Esophagus squamous epithelium (tissue), 4 donors: ENCODE data around the gene FZD10.

Source experiments
- POLR2A ChIP-seq, 4 donors: fragments of 450-650 bp; IDR thresholded peaks; one replicate each; pipeline ENCODE4 v1.6.1; 2017; ENCODE audit warnings: antibody characterized with exemption in 4 of 4, mild to moderate bottlenecking in 4 of 4, moderate library complexity in 3 of 4
- TF ChIP-seq, protein P1 (sequence below), 6 experiments: fragments of 450-650 bp in 4 of 6; fragments of 200-600 bp in 2 of 6; sonication (generic) in 2 of 6; IDR thresholded peaks; one replicate each; pipeline ENCODE4 v1.5.1; 2016 to 2019; ENCODE audit warnings: antibody characterized with exemption in 6 of 6, mild to moderate bottlenecking in 4 of 6, moderate library complexity in 4 of 6

DNA sequence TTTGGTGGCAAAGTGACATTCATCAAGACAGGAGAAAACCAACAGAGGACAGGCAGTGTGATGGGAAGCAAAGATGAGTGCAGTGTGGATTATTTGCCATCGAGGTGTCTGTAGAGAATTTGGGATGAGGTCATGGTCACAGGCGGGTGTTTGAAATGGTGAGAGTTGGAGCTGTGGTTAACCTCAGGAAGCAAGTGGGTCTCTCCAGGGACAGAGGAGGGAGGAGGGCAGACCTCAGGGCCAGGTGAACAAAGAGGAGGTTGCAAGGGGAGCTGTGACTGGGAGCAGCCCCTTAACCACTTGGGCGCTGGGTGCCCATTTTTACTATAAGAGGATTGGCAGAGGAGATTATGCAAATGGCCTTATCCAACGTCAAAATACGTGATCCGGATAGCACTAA, 7.0 kb downstream of the FZD10 start:
- TF ChIP-seq, protein P1, sequence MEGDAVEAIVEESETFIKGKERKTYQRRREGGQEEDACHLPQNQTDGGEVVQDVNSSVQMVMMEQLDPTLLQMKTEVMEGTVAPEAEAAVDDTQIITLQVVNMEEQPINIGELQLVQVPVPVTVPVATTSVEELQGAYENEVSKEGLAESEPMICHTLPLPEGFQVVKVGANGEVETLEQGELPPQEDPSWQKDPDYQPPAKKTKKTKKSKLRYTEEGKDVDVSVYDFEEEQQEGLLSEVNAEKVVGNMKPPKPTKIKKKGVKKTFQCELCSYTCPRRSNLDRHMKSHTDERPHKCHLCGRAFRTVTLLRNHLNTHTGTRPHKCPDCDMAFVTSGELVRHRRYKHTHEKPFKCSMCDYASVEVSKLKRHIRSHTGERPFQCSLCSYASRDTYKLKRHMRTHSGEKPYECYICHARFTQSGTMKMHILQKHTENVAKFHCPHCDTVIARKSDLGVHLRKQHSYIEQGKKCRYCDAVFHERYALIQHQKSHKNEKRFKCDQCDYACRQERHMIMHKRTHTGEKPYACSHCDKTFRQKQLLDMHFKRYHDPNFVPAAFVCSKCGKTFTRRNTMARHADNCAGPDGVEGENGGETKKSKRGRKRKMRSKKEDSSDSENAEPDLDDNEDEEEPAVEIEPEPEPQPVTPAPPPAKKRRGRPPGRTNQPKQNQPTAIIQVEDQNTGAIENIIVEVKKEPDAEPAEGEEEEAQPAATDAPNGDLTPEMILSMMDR (IDR thresholded peaks at IDR 0.05): no peak
- TF ChIP-seq POLR2A (IDR thresholded peaks at IDR 0.05): no peak
